HG03432 (cell line): Measurements from ENCODE around the gene MDFIC.

Source experiments
- ATAC-seq: cut with Tn5 transposase; IDR thresholded peaks from one replicate; pipeline ENCODE4 v1.9.1; 2021; ENCODE audit warnings: mild to moderate bottlenecking, moderate library complexity; ENCODE audit not compliant: unreplicated experiment

The MDFIC gene

GRCh38 chr7:114949231-114949630 lies 27.3 kb downstream of the MDFIC start:
- ATAC-seq = no peak

GRCh38 chr7:114952296-114952695 lies 30.4 kb downstream of the MDFIC start:
- no peak for ATAC-seq

DNA sequence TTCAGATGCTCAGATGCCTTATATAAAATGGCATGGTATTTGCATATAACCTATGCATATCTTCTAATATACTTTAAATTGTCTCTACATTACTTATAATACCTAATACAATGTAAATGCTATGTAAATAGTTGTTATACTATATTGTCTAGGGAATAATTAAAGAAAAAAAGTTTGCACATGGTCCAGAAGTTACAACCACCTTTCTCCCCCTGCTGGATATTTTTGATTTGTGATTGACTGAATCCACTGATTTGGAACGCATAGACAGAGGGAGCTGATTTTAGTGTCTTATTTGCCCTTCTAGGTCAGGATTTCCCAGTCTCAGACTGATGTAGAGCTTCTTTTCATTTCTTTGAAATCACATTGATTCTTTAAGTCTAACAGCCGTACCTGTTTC lies 31.8 kb downstream of the MDFIC start:
- ATAC-seq = no peak

DNA sequence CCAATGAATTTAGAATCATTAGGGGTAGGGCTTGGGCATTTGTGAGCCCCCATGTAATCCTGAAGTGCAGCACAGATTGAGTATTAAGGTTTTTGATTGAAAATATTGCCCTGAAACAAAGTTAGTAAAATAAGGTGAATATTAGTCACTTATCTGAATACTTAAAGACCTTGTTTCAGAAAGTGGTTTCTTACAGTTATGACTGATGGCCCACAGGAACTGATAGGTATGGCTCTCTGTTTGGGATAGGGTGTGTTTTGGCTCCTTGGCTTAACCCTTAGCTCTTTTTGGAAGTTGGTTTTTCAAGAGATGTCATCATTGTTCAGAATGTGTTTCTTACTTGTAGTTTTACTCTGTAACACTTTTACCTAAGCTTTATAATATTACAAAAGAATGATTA lies 34.8 kb downstream of the MDFIC start:
- peak; percentile 52 for ATAC-seq

- ATAC-seq = no peak
Measured at GRCh38 chr7:114957444-114957843, 35.5 kb downstream of the MDFIC start.

GRCh38 chr7:114959931-114960330 lies 38.0 kb downstream of the MDFIC start:
- peak; percentile 84 for ATAC-seq

DNA sequence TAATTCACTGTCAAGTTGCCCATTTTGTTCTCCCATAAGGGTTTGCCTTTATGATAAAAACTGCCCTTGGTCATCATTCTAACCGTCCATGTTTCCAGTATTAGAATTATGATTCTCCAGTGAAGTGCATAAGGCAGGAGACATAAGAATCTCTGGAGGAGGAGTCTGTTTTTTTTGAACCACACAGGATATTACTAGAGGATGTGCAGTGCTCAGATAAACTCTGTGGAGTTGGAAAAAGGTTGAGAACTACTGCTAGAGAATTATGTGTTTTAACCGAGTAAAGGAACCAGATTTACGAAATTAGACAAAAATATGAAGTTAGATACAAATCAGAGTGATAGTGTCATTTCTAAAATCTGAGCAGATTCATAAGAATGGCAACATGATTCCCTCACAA lies 40.5 kb downstream of the MDFIC start:
- no peak for ATAC-seq

DNA sequence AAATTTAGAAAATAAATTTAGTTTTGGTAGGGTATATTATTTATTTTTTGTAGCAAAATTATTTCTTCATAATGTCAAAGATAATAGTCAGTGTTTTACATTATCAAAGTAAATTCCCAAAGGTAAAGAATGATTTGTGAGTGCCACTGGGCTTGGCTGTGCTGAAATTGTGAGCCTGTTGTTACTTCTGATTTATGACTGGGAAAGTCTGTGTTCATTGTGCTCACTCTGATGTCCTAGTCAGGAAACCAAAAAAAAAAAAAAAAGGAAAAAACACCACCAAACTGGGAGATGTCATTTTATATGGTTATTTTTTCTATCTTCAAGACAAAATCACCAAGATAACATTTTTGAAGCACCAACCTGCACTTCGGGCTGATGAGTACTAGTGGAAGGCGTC lies 44.3 kb downstream of the MDFIC start:
- ATAC-seq = no peak

DNA sequence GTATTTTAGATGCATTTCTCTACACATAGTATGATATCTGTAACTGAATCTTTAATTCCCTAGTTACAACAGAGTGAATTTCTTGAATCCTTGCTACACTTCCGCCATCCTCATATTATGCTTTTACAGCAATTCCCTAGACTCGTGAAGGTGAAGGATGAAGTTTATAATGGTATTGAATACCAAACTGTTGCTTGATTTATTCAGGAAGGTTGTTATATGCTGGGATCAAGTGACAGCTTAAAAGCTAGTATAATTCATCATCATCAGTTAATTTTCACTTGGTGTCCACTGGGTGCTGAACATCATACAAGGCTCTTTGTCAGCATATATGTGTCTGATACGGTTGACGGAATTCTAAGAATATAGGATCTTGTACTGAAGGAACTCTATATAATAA lies 47.2 kb downstream of the MDFIC start:
- ATAC-seq = no peak

DNA sequence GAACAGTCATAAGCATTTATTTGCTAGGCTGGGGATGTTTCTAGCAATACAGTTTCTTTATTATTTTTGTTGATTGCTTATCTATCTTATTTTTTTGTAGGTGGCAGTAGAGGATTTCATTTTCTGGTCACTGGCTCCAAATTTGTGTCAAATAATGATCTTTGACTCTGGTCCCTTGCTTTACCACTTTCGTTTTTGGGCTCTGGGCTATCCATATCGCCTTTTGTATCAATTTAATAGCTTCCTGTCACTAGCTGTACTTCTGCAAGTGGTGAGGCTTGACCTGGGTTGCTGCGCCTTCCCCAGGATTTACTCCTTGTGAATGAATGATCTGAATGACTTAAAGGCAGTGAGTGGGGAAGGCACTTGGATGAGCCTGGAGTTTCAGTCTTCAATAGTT lies 48.4 kb downstream of the MDFIC start:
- peak; percentile 32 for ATAC-seq

GRCh38 chr7:114970732-114971131 lies 48.8 kb downstream of the MDFIC start:
- ATAC-seq = no peak

GRCh38 chr7:114972567-114972966 lies 50.7 kb downstream of the MDFIC start:
- no peak for ATAC-seq

DNA sequence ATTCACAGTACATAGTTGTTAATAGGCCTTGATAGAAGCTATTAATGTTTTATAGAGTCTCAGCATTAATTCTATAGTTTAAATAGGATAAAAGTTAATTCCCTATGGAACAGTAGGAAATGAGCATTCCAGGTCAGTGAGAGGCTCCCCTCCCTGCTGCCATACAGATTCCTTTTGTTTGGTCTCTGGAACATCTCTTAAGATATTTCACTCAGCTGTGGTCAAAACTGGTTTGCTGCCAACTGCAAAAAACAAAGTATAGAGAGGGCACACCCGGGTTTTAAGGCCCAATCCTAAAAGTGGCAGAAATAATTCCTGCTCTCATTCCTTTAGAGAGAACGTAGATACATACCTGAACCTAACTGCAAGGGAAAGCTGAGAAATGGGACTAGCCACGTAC lies 51.3 kb downstream of the MDFIC start:
- no peak for ATAC-seq

DNA sequence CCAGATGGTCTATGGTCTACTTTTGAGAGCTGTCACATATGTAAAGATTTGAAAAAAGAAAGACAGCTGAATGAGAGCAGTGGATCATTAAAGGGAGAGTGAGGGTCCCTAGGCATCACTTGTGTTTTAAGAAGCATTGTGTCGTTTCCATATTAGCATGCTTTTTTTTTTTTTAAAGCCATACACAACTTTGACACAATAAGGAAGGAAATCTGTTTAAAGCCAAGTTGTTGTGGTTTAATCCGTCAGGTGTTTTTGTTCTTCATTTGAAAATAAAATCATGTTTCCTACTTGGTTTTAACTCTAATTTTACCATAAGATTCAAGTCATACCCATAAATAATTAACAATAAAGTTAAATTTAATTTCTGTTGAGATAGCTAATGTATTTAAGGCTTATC lies 53.5 kb downstream of the MDFIC start:
- ATAC-seq = no peak

- no peak for ATAC-seq
Measured at GRCh38 chr7:114976666-114977065, 54.8 kb downstream of the MDFIC start.

- no peak for ATAC-seq
Measured at GRCh38 chr7:114977277-114977676, 55.4 kb downstream of the MDFIC start.

DNA sequence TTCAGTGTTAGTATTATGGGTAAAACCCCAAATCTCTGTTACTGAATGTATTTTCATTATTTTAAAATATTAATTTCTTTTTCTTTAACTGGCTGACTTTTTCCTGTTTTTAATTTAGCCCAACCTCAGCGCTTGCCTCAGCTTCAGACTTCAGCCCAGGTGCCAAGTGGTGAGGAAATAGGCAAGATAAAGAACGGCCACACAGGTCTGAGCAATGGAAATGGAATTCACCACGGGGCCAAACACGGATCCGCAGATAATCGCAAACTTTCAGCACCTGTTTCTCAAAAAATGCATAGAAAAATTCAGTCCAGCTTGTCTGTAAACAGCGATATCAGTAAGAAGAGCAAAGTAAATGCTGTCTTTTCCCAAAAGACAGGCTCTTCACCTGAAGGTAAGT lies 57.5 kb downstream of the MDFIC start:
- ATAC-seq = peak; percentile 39

GRCh38 chr7:114979803-114980507 lies 58.1 kb downstream of the MDFIC start:
- ATAC-seq = no peak

DNA sequence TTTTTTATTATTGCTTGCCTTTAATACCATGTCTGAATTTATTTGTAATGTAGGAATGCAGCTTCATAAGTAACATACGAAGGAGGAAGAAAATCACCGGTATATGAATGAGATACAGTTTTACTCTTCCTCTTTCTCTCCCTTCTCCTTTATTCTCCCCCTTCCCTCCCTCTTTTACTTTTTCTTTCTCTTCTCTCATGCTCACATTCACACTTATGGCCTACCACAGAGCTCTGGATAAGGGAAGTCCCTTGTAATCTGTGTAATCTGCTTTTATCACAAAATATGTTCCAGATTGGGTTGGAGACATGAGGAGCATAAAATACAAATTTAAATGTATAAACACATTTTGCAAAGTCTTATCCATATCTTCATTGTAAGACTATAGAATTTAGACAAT lies 59.4 kb downstream of the MDFIC start:
- ATAC-seq = no peak

GRCh38 chr7:114985116-114985715 lies 63.3 kb downstream of the MDFIC start:
- ATAC-seq = no peak

DNA sequence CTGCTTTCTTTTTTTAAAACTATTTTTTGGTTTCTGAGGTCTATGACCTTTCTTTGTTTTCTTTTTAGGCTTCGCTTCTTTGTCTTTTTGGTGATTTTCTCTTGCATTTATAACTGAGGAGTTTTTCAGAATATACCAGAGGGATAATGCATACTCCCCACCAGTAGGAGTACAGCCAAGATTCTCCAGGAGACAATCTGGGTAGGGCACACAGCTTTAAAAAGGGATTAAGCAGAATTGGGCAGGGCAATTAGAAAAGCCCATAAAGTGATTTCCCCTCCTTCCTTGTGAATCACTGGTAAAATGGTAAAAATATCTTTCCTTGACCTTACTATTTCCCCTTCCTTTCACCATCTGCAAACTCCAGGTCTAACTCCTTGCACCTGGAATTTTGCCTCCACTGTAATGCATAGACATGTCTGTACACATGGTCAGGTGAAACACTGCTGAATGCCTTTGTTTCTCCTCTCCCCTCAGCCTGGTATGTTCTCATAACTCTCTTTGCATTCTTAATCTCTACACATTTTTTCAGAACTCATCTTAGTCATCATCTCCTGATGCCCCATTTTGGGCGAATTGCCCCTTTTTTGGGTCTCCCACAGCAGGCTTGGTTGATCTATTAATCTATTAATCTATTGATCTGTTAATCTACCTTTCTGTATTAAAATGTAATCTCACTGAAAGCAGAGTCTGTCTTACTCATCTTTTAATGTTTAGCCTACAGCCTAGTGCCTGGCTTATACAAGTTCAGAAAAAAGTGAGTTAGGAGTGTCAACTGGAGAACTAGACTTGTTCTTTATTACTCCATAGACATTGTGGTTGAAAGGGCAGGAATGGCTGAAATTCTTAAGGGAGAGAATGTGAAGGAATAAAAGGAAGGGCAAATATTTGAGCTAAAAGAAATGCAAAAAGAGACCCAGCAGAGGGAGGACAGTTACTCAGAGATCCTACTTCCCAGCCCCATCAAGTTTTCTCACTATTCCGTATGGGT lies 64.6 kb downstream of the MDFIC start:
- no peak for ATAC-seq

DNA sequence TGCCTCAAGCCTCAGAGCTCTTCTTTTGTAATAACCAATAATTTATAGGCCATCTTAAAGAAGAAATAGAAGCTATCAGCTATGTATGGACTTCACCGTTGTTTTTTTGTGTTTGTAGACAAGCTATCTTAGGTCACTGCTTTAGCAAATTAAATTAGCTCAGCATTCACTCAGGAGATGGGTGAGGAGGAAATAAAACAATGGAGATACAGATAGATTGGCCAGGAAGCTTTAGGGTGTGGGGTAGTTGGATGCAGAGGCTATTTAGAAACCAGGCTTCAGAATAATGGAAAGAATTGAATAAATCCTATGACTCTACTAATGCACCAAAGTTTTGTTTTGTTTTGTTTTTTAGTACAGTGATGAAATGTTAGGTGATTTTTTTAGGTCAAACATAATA lies 66.1 kb downstream of the MDFIC start:
- no peak for ATAC-seq
